Subcutaneous adipose tissue (tissue), 4 donors: ENCODE data around the gene GDF11. TPM values are rescaled to one million over a fixed set of nuclear protein-coding genes. Genes with fewer than 3 reads are reported as not detected.

Source experiments
- CTCF ChIP-seq: fragments of 450-650 bp; IDR thresholded peaks from one replicate; pipeline ENCODE4 v1.5.1; 2016; ENCODE audit warnings: low read depth, mild to moderate bottlenecking, control low read depth, antibody characterized with exemption, moderate library complexity
- total RNA-seq, 4 donors: library from RNA; depleted of rRNA; stranded (reverse); fragments of >200 nt; gene quantifications; one replicate each; pipeline ENCODE4 v1.1.0, GENCODE V29; 2016

Gene GDF11
- total RNA-seq, 4 donors from 2014 or later, result 0.82 to 1.8 (median 1.2) TPM

GRCh38 chr12:55771736-55772135 is 28.8 kb downstream of the GDF11 start:
- TF ChIP-seq CTCF, result no peak

GRCh38 chr12:55777856-55778255 is 34.9 kb downstream of the GDF11 start:
- no peak for TF ChIP-seq CTCF

- TF ChIP-seq CTCF, result no peak
Observed at GRCh38 chr12:55780685-55781084, 37.8 kb downstream of the GDF11 start.

- no peak for TF ChIP-seq CTCF
Observed at GRCh38 chr12:55788546-55788945, 45.6 kb downstream of the GDF11 start.

GRCh38 chr12:55789171-55789570 is 46.2 kb downstream of the GDF11 start:
- TF ChIP-seq CTCF, result no peak

GRCh38 chr12:55789893-55790292 is 47.0 kb downstream of the GDF11 start:
- no peak for TF ChIP-seq CTCF

- no peak for TF ChIP-seq CTCF
Observed at GRCh38 chr12:55795950-55796349, 53.0 kb downstream of the GDF11 start.
